ENCODE measurements around the gene ORC4.
A peak's percentile ranks its signal among the peaks of the same experiment; 100 is the strongest.

The ORC4 gene

DNA sequence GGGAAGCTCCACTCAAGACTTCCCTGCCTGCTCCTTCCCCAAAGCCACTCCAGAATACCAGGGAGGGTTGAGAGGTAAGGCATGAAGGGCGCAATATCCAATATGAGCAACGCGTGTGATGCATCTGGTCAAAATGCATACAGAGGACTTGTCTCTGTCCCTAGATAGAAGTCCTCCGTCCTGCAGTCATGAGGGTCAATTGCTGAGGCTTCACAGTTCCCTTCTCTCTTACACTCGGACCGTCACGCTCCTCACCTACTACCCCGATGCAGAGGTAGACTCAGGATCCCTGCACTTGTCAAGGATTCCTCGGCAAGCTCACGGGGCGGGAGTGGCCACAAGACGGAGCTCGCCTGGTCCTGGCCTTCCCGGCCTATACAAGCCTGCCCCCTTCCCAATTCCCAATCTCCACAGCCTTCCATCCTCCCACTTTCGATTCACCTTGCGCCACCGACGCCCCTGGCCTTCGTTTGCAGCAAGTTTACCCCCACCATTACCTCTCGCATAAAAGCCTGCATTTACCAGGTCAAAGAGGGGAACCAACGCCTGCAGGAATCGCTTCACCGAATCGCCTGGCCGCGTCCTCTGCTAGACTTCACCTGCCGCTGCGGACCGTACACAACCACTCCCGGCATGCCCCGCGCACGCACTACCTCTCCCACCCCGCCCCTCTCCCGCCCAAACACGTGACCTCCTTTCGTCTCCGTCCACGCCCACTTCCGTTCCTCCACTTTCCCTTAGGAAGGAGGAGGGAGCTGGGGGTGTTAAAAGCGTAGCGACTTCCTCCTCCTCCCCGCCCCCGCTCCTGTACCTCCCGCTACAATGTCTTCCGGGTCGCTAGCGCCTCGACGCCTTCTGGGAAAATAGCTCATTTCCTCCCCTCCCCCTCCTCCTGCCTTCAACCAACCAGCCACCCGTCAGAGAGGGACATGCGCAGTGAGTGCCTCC is at the start of gene ORC4:
TSS of gene ORC4 (minus strand) at position 627 of the 948 bp plus-strand sequence. CDS start 44,779 bp downstream, outside the sequence.
- Histone ChIP-seq H3K36me3 (ENCODE audit: control insufficient read depth, insufficient read depth, low read length) (no peaks in the 10 kb centered on the region), H3K4me3 (ENCODE audit: low read length) (peak within 1 kb of the TSS; percentile 90), H3K9ac (ENCODE audit: low read length) (peak within 1 kb of the TSS; percentile 97), H3K27me3 (ENCODE audit: control insufficient read depth, insufficient read depth, low read length) (no peaks in the 10 kb centered on the region), H3K4me1 (ENCODE audit: control insufficient read depth, insufficient read depth, low read length) (peaks cover 7% of the 10 kb centered on the region), H3K9me3 (ENCODE audit: control insufficient read depth, low read length) (no peaks in the 10 kb centered on the region)

DNA sequence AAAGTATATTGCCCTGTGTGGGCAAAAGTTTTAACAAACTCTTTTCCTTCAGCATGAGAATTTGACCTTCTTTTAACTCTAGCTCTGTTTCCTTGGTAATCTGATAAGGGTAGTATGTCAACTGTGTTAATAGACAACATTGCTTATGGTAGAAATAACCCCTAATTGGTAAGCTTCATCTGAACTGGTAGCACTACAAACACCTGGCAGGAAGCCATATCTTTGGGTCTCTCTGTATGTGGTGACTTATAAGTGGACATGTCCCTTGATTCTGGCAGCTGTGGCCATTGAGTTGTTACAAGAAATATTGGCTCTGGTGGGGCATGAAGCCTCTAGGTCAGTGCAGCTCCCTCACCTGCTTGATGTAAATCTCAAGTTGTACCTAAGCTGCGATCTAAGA is 47.3 kb upstream of the ORC4 start:
- Histone ChIP-seq H3K4me1 (ENCODE audit: control insufficient read depth, insufficient read depth, low read length) (no peaks in the 10 kb centered on the region), H3K27me3 (ENCODE audit: control insufficient read depth, insufficient read depth, low read length) (no peaks in the 10 kb centered on the region), H3K9me3 (ENCODE audit: control insufficient read depth, low read length) (no peaks in the 10 kb centered on the region), H3K36me3 (ENCODE audit: control insufficient read depth, insufficient read depth, low read length) (no peaks in the 10 kb centered on the region), H3K4me3 (ENCODE audit: low read length) (no peak overlapping the region), H3K9ac (ENCODE audit: low read length) (no peak overlapping the region)

DNA sequence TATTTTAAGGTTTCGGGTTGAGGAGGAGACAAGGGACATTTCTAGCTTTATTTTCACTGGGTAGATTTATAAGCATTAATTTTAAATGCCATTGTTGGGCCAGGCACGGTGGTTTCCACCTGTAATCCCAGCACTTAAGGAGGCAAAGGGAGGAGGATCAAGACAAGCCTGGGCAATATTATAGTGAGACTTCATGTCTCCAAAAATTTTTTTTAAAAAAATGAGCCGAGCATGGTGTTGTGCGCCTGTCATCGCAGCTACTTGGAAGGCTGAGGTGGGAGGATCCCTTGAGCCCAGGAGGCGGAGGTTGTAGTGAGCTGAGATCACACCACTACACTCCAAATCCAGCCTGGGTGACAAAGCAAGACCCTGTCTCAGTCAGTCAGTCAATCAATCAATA is 45.4 kb upstream of the ORC4 start:
- no peaks in the 10 kb centered on the region for H3K4me1 ChIP-seq (ENCODE audit: control insufficient read depth, insufficient read depth, low read length)
- H3K9ac ChIP-seq (ENCODE audit: low read length): no peak overlapping the region
- no peaks in the 10 kb centered on the region for H3K36me3 ChIP-seq (ENCODE audit: control insufficient read depth, insufficient read depth, low read length)
- H3K9me3 ChIP-seq (ENCODE audit: control insufficient read depth, low read length): no peaks in the 10 kb centered on the region
- H3K4me3 ChIP-seq (ENCODE audit: low read length): no peak overlapping the region
- no peaks in the 10 kb centered on the region for H3K27me3 ChIP-seq (ENCODE audit: control insufficient read depth, insufficient read depth, low read length)

DNA sequence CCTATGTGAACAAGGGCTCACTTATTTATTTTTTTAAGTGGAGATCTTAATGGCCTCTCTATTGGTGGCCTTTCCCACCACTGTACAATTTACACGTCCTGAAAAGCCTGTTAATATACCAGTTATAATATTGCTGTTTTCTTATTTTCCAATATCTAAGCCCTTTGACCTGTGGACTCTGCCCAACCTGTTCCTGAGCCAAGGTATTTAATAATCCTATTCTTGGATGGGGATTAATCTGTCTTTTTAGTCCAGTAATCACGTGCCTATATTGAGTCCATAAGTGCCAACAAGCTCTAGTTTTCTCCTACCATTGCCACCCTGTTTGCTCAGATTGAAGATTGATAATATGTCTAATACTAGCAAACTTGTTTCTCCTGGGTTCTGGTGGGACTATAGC is 43.1 kb upstream of the ORC4 start:
- Histone ChIP-seq H3K9me3 (ENCODE audit: control insufficient read depth, low read length) (no peaks in the 10 kb centered on the region), H3K4me1 (ENCODE audit: control insufficient read depth, insufficient read depth, low read length) (no peaks in the 10 kb centered on the region), H3K9ac (ENCODE audit: low read length) (no peak overlapping the region), H3K27me3 (ENCODE audit: control insufficient read depth, insufficient read depth, low read length) (no peaks in the 10 kb centered on the region), H3K4me3 (ENCODE audit: low read length) (no peak overlapping the region), H3K36me3 (ENCODE audit: control insufficient read depth, insufficient read depth, low read length) (no peaks in the 10 kb centered on the region)

DNA sequence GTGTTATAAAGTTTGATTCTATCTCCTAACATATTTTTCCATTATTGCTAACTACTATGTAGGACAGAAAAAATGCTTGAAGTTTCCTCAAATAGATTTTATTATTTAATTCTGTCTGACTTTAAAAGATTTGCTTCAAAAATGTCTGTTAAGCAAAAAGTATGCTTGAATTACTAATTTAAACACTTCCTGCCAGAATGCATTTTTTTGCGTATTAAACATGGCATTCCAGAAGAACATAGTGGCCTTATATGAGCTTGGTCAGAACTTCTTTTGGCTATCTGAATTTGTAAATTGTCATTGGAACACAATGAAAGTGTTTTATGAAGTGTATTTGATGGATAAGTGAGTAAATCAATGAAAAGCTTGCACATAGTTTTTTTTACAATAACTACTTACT is 38.1 kb upstream of the ORC4 start:
- Histone ChIP-seq H3K9ac (ENCODE audit: low read length) (no peak overlapping the region), H3K4me1 (ENCODE audit: control insufficient read depth, insufficient read depth, low read length) (no peaks in the 10 kb centered on the region), H3K9me3 (ENCODE audit: control insufficient read depth, low read length) (no peaks in the 10 kb centered on the region), H3K4me3 (ENCODE audit: low read length) (no peak overlapping the region), H3K36me3 (ENCODE audit: control insufficient read depth, insufficient read depth, low read length) (no peaks in the 10 kb centered on the region), H3K27me3 (ENCODE audit: control insufficient read depth, insufficient read depth, low read length) (no peaks in the 10 kb centered on the region)

DNA sequence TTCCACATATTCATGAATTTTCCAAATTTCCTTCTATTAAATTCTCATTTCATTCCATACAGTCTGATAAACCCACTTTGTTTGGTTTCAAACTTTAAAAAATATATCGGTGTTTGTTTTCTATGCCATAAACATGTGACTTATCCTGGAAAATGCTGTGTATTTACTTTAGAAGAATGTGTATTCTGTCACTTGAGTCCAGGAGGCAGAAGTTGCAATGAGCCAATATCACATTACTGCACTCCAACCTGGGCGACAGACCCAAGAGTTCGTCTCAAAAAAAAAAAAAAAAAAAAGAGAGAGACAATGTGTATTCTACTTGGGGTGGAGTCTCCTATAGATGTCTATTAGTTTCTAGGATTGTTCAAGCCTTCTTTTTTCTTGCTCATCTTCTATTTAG is 32.1 kb upstream of the ORC4 start:
- Histone ChIP-seq H3K4me3 (ENCODE audit: low read length) (no peak overlapping the region), H3K27me3 (ENCODE audit: control insufficient read depth, insufficient read depth, low read length) (no peaks in the 10 kb centered on the region), H3K9ac (ENCODE audit: low read length) (no peak overlapping the region), H3K36me3 (ENCODE audit: control insufficient read depth, insufficient read depth, low read length) (no peaks in the 10 kb centered on the region), H3K9me3 (ENCODE audit: control insufficient read depth, low read length) (no peaks in the 10 kb centered on the region), H3K4me1 (ENCODE audit: control insufficient read depth, insufficient read depth, low read length) (no peaks in the 10 kb centered on the region)

DNA sequence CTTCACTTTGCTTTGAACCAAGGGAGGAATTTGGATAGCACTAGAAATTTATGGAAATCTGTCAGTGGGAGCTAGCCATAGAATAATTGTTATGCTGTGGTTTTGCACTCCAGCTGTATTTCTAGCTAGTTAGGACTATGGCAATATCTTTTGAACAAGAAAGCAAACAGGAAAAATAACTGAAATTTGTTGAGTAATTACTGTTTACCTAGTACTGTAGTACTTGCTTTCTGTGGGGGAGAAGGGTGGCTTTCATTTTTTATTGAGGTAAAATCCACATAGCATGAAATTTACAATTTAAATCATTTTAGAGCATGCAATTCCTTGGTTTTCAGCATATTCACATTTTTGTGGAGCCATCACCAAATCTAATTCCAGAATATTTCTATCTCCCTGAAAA is 28.7 kb upstream of the ORC4 start:
- H3K9me3 ChIP-seq (ENCODE audit: control insufficient read depth, low read length): no peaks in the 10 kb centered on the region
- H3K9ac ChIP-seq (ENCODE audit: low read length): no peak overlapping the region
- H3K27me3 ChIP-seq (ENCODE audit: control insufficient read depth, insufficient read depth, low read length): no peaks in the 10 kb centered on the region
- no peaks in the 10 kb centered on the region for H3K36me3 ChIP-seq (ENCODE audit: control insufficient read depth, insufficient read depth, low read length)
- no peak overlapping the region for H3K4me3 ChIP-seq (ENCODE audit: low read length)
- no peaks in the 10 kb centered on the region for H3K4me1 ChIP-seq (ENCODE audit: control insufficient read depth, insufficient read depth, low read length)

DNA sequence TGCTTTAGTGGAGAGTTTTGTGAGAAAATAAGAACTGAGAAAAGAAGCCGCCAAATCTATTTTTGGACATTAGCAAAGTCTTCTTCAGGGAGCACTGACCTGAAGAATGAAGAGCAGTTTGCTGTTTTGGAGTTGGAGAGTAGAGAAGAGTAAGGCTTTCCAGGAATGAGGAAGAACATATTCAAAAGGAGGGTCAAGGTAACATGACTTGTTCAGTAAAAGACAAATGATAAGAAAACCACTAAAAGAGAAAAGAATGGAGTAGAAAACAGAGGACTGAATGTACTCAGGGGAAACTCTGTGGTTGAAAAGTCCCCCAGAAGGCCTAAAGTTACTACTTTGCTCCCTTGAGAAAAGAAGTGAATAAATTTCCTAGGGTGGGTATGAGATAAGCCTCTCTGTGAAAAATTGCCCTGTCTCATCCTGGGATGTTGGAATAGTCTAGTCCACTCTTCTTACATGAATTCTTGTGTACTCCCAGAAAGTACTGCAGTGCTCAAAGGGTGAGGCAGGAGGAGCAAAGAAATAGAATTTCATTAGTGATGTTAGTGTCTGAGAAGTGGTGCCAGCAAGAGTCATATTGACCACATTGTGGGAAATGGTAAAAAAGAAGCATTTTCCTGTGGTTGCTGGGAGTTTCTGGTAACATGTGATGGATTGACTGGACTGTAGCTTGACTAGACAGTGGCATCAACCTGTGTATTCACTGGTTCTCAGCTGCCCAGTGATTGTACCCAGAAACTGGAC is 28.1 kb upstream of the ORC4 start:
- Histone ChIP-seq H3K4me3 (ENCODE audit: low read length) (no peak overlapping the region), H3K9ac (ENCODE audit: low read length) (no peak overlapping the region), H3K4me1 (ENCODE audit: control insufficient read depth, insufficient read depth, low read length) (no peaks in the 10 kb centered on the region), H3K9me3 (ENCODE audit: control insufficient read depth, low read length) (no peaks in the 10 kb centered on the region), H3K36me3 (ENCODE audit: control insufficient read depth, insufficient read depth, low read length) (no peaks in the 10 kb centered on the region), H3K27me3 (ENCODE audit: control insufficient read depth, insufficient read depth, low read length) (no peaks in the 10 kb centered on the region)

DNA sequence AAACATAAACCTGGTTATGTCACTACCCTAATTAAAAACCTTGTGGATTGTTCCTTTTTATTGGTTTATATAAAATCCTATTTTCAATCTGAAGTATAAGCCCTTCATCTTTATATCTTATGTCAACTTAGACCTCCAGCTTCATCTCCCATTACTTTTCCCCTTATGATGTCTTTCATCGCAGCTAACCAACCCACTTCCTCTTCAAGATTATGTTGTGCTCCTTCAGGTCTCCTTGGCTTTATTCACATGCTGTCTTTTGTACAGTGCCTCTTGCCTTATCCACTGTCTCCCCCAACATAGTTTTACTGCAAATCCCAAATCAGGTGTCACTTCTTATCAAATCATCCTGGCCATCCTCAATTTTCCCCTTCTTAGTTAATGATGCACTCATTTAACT is 26.3 kb upstream of the ORC4 start:
- Histone ChIP-seq H3K4me1 (ENCODE audit: control insufficient read depth, insufficient read depth, low read length) (no peaks in the 10 kb centered on the region), H3K36me3 (ENCODE audit: control insufficient read depth, insufficient read depth, low read length) (no peaks in the 10 kb centered on the region), H3K9me3 (ENCODE audit: control insufficient read depth, low read length) (no peaks in the 10 kb centered on the region), H3K4me3 (ENCODE audit: low read length) (no peak overlapping the region), H3K27me3 (ENCODE audit: control insufficient read depth, insufficient read depth, low read length) (no peaks in the 10 kb centered on the region), H3K9ac (ENCODE audit: low read length) (no peak overlapping the region)

DNA sequence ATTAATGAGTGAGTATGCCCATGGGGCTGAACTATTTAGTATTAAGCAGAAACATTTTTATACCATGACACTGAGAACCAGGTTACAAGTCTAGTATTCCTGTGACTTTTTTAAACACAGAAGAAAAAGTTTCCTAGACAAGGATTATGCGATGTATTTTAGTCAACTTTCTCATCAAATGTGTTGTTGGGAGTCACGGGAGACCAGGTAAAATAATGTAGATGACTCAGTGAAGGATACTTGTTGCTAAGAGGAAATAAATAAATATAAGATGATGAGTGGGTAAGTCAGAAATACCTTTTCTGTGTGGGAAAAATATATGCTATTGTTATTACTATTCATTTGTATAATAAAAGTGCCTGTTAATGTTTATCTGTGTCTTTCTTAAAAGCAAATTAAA is 23.8 kb upstream of the ORC4 start:
- Histone ChIP-seq H3K4me1 (ENCODE audit: control insufficient read depth, insufficient read depth, low read length) (no peaks in the 10 kb centered on the region), H3K27me3 (ENCODE audit: control insufficient read depth, insufficient read depth, low read length) (no peaks in the 10 kb centered on the region), H3K9me3 (ENCODE audit: control insufficient read depth, low read length) (no peaks in the 10 kb centered on the region), H3K36me3 (ENCODE audit: control insufficient read depth, insufficient read depth, low read length) (no peaks in the 10 kb centered on the region), H3K9ac (ENCODE audit: low read length) (no peak overlapping the region), H3K4me3 (ENCODE audit: low read length) (no peak overlapping the region)

DNA sequence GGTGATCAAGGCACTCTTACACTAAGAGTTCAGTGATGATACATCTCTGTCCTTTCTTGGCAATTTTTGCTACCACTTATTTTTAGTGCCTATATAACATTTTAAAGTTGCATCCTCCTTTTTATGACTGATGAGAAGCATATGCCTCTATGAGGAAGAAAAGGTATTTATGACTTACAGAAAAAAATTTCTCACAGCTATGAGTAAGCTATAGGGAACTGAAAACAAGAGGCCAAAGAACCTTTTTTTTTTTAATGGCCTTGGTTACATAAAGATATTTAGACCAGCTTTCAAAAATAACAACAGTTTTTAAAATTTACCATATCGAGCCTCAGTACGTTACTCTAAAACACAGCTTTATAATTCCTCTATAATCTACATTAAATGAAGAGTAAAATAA is 21.7 kb upstream of the ORC4 start:
- no peaks in the 10 kb centered on the region for H3K9me3 ChIP-seq (ENCODE audit: control insufficient read depth, low read length)
- no peaks in the 10 kb centered on the region for H3K4me1 ChIP-seq (ENCODE audit: control insufficient read depth, insufficient read depth, low read length)

DNA sequence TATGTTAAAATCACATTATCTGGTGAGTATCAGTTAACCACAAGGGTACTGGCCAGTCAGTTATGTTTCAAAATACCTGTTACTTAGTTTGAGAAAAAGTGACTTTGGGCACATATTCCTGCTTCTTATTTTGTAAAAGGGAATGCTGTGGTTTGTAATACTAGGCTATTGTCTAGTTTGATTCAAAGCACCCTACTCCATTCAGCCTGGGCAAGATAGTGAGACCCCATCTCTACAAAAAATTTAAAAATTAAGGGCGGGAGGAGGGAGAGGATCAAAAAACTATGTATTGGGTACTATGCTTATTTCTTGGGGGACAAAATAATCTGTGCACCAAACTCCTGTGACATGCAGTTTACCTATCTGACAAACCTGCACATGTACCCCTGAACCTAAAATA is 19.2 kb upstream of the ORC4 start:
- Histone ChIP-seq H3K9me3 (ENCODE audit: control insufficient read depth, low read length) (no peaks in the 10 kb centered on the region), H3K4me1 (ENCODE audit: control insufficient read depth, insufficient read depth, low read length) (no peaks in the 10 kb centered on the region), H3K27me3 (ENCODE audit: control insufficient read depth, insufficient read depth, low read length) (no peaks in the 10 kb centered on the region)

More for the DNA sequence above, 21.7 kb upstream of the ORC4 start:
- no peaks in the 10 kb centered on the region for H3K27me3 ChIP-seq (ENCODE audit: control insufficient read depth, insufficient read depth, low read length)
- H3K36me3 ChIP-seq (ENCODE audit: control insufficient read depth, insufficient read depth, low read length): no peaks in the 10 kb centered on the region
- H3K9ac ChIP-seq (ENCODE audit: low read length): no peak overlapping the region
- no peak overlapping the region for H3K4me3 ChIP-seq (ENCODE audit: low read length)

More for the DNA sequence above, 19.2 kb upstream of the ORC4 start:
- no peaks in the 10 kb centered on the region for H3K36me3 ChIP-seq (ENCODE audit: control insufficient read depth, insufficient read depth, low read length)
- no peak overlapping the region for H3K9ac ChIP-seq (ENCODE audit: low read length)
- no peak overlapping the region for H3K4me3 ChIP-seq (ENCODE audit: low read length)

Data from mucosa of stomach (tissue), 1 donor.